Skeletal muscle satellite cell (primary cell): ENCODE data around the gene C15orf40. TPM values are rescaled to one million over a fixed set of nuclear protein-coding genes. Genes with fewer than 3 reads are reported as not detected.
"Not testable (repeated sequence)": the region's sequence is repeated elsewhere in the genome, so short reads cannot be mapped to it uniquely, and the experiment has no call there.

Experiments used
- H3K27me3 ChIP-seq: 2 replicates; pipeline ENCODE4 v1.7.0; 2013; ENCODE audit warnings: low read length; ENCODE audit not compliant: control insufficient read depth, insufficient read depth
- H3K36me3 ChIP-seq: 2 replicates; pipeline ENCODE4 v1.7.0; 2013; ENCODE audit warnings: mild to moderate bottlenecking, control low read depth, low read length; ENCODE audit not compliant: insufficient read depth
- H3K4me1 ChIP-seq: 2 replicates; pipeline ENCODE4 v1.7.0; 2013; ENCODE audit warnings: low read length; ENCODE audit not compliant: control insufficient read depth, insufficient read depth
- H3K4me2 ChIP-seq: 2 replicates; pipeline ENCODE4 v1.7.0; 2013; ENCODE audit warnings: mild to moderate bottlenecking, low read length
- H3K4me3 ChIP-seq: 2 replicates; pipeline ENCODE4 v1.7.0; 2013; ENCODE audit warnings: low read length
- H3K9ac ChIP-seq: 2 replicates; pipeline ENCODE4 v1.7.0; 2013; ENCODE audit warnings: mild to moderate bottlenecking, low read depth, low read length, moderate library complexity
- H3K9me3 ChIP-seq: replicated peaks from 2 replicates; pipeline ENCODE4 v1.7.0; 2013; ENCODE audit warnings: mild to moderate bottlenecking, control low read depth, low read length
- total RNA-seq: library from RNA; depleted of rRNA; stranded (reverse); fragments of >200 nt; gene quantifications from 2 replicates; pipeline ENCODE4 v1.2.3, GENCODE V29; 2012; rRNA removed

Gene C15orf40
- total RNA-seq, result 6.6 and 9.9 TPM in 2 replicates

- H3K4me2 ChIP-seq, result peak within 1 kb of the TSS; percentile 95
- peaks cover 31% of the 10 kb centered on the region for H3K36me3 ChIP-seq
- peak within 1 kb of the TSS; percentile 77 for H3K4me3 ChIP-seq
- peaks cover 19% of the 10 kb centered on the region for H3K4me1 ChIP-seq
- H3K27me3 ChIP-seq, result no peaks in the 10 kb centered on the region
- H3K9ac ChIP-seq, result peak within 1 kb of the TSS; percentile 88
- no peaks in the 10 kb centered on the region for H3K9me3 ChIP-seq
Observed at GRCh38 chr15:83011271-83012075, at the start of gene C15orf40. Gene C15orf40 (minus strand): TSS chr15:83011639. CDS start chr15:83011607, 32 bp downstream.

DNA sequence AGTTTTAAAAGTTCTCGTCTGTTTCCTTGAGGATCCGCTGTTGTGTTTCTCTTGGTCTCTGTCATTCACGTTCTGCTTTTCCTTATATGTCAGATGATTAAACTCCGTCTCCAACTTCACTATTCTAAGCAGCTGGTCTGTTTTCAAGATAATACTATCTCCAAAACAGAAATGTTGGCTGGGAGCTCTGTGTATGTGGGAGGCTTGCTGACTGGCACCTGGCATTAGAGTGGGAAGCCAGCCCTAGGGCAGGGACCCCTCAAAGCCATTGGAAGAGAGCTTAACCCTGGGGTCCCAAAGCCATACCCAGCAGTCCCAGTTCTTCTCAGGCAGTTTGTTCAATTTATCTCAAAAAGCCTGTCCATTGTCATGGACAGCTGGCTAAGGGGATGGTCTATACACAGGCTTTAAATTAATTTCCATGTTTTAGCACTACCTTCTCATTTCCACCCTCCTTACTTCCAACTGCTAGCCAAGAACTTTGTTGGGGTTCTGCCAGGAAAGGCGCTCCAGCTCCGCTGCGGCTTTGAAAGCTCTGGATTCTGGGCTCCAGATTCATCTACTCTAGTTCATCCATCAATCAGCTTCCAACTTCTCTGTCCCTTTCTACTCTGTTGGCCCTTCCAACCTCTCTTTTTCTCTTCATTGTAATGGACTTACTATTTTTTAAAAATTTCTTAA, 46.4 kb upstream of the C15orf40 start:
- H3K4me2 ChIP-seq, result no peak overlapping the region

DNA sequence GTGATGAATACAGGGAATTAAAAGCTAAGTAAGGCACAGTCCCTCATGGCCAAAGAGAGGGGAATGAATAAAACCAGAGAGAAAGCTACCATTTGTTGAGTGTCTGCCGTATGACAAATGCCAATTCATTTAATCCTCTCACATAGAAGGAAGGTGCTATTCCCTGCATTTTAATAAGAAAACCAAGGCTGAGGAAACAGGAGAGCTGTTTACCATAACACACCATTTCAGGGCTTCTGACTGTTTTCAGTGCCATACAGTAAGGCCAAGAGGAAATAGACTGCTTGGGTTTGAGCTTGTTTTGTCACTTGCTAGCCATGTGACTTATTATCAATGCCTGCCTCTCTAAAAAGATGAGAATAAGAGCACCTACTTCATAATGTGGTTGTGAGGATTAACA, 45.6 kb upstream of the C15orf40 start:
- H3K4me1 ChIP-seq, result peaks cover 21% of the 10 kb centered on the region
- H3K9me3 ChIP-seq, result no peaks in the 10 kb centered on the region
- no peaks in the 10 kb centered on the region for H3K27me3 ChIP-seq
- no peak overlapping the region for H3K9ac ChIP-seq
- peaks cover 21% of the 10 kb centered on the region for H3K36me3 ChIP-seq
- no peak overlapping the region for H3K4me2 ChIP-seq
- H3K4me3 ChIP-seq, result no peak overlapping the region

More for the DNA sequence above, 46.4 kb upstream of the C15orf40 start:
- Histone ChIP-seq H3K27me3 (no peaks in the 10 kb centered on the region), H3K4me3 (no peak overlapping the region), H3K9me3 (no peaks in the 10 kb centered on the region), H3K36me3 (peaks cover 17% of the 10 kb centered on the region), H3K4me1 (peaks cover 27% of the 10 kb centered on the region), H3K9ac (no peak overlapping the region)

DNA sequence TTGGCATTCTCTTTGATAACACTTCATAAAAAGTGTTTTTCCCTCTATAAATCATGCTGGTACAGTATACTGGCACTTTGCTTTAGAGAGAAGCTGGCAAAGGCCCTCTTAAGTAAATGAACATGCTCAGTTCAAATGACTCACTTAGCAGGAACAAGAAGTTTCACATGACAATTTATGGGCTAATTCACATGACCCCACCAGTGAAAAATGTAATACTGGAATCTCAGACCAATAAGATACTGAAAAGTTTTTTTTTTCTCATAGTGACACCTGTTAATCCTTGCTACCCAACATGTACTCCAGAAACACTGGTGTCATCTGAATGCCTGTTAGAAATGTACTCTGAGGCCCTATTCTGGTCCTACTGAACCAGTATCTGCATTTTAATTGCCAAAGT, 41.7 kb upstream of the C15orf40 start:
- Histone ChIP-seq H3K36me3 (peaks cover 37% of the 10 kb centered on the region), H3K4me2 (peak overlapping the region; percentile 41), H3K9me3 (no peaks in the 10 kb centered on the region), H3K4me1 (peaks cover 13% of the 10 kb centered on the region), H3K4me3 (no peak overlapping the region), H3K9ac (peak overlapping the region; percentile 29), H3K27me3 (no peaks in the 10 kb centered on the region)

DNA sequence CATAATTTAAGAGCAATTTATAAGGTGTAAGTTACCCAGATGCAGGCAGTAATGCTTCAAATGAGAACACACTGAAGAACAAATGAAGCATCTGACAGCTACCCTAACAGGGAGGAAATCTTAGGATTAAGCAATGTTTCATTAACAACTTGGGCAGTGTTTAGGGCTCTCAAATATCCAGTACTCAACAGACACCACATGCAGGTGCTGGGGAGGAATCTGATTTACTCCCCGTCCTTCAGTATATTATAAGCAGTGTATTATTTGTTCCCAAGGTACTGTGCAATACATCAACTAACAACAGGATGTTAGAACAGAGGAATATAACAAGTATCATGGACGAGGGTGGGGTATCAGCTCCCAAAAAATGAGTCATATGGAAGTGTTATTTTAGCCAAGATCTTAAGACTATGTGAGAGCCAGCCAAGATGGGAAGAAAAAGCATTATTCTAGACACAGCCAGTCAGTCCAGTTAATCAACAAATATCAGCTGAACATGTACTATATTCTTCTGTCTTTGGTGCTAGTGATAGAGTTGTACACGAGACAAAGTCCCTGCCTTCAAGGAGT, 35.2 kb upstream of the C15orf40 start:
- Histone ChIP-seq H3K4me3 (no peak overlapping the region), H3K4me1 (peaks cover 13% of the 10 kb centered on the region), H3K9ac (no peak overlapping the region), H3K9me3 (no peaks in the 10 kb centered on the region), H3K27me3 (no peaks in the 10 kb centered on the region), H3K4me2 (no peak overlapping the region), H3K36me3 (peaks cover 49% of the 10 kb centered on the region)

DNA sequence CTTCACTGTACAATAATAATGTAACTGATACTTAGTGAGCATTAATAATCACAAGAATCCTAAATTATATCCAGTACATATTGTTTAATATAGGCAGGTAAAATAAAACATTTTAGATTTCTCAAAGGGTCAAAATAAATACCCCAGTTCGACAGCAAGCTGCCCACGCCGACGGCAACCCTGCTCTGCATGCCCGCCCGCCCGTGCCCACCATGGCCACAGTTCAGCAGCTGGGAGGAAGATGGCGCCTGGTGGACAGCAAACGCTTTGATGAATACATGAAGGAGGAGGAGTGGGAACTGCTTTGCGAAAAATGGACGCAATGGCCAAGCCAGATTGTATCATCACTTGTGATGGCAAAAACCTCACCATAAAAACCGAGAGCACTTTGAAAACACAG, 32.7 kb upstream of the C15orf40 start:
- Histone ChIP-seq H3K4me2 (no peak overlapping the region), H3K9ac (no peak overlapping the region), H3K9me3 (no peaks in the 10 kb centered on the region), H3K4me3 (no peak overlapping the region), H3K27me3 (no peaks in the 10 kb centered on the region), H3K4me1 (peaks cover 13% of the 10 kb centered on the region), H3K36me3 (peaks cover 59% of the 10 kb centered on the region)

GRCh38 chr15:83039206-83039605, 27.8 kb upstream of the C15orf40 start:
- no peak overlapping the region for H3K9ac ChIP-seq
- H3K27me3 ChIP-seq, result no peaks in the 10 kb centered on the region
- no peaks in the 10 kb centered on the region for H3K4me1 ChIP-seq
- H3K4me2 ChIP-seq, result no peak overlapping the region
- H3K4me3 ChIP-seq, result no peak overlapping the region
- no peaks in the 10 kb centered on the region for H3K9me3 ChIP-seq
- H3K36me3 ChIP-seq, result peaks cover 37% of the 10 kb centered on the region

DNA sequence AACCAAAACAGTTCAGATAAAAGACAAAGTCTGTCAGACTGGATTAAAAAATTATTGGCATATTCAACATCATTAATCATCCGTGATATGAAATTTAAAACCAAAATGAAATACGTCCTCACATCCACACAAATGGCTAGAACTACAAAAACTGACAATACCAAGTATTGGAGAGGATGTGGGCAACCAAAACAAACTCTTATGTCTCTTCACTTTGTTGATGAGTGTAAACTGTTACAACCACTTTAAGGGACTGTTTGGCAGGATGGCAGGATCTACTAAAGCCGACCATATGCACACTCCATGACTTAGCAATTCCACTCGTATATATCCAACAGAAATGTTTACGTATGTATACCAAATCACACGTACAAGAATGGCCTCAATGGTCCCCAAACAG, 24.8 kb upstream of the C15orf40 start:
- no peaks in the 10 kb centered on the region for H3K27me3 ChIP-seq

GRCh38 chr15:83031234-83031633, 19.8 kb upstream of the C15orf40 start:
- peaks cover 42% of the 10 kb centered on the region for H3K36me3 ChIP-seq
- H3K4me3 ChIP-seq, H3K9ac ChIP-seq, H3K4me2 ChIP-seq, H3K4me1 ChIP-seq, H3K9me3 ChIP-seq, H3K27me3 ChIP-seq: not testable (repeated sequence)

More for the DNA sequence above, 24.8 kb upstream of the C15orf40 start:
- no peaks in the 10 kb centered on the region for H3K9me3 ChIP-seq
- H3K9ac ChIP-seq, result no peak overlapping the region
- H3K4me3 ChIP-seq, result no peak overlapping the region
- H3K4me2 ChIP-seq, result no peak overlapping the region
- peaks cover 32% of the 10 kb centered on the region for H3K36me3 ChIP-seq
- no peaks in the 10 kb centered on the region for H3K4me1 ChIP-seq

GRCh38 chr15:83030021-83030420, 18.6 kb upstream of the C15orf40 start:
- Histone ChIP-seq H3K4me1 (no peaks in the 10 kb centered on the region), H3K36me3 (peaks cover 41% of the 10 kb centered on the region), H3K4me2 (no peak overlapping the region), H3K4me3 (no peak overlapping the region), H3K9me3 (no peaks in the 10 kb centered on the region), H3K27me3 (no peaks in the 10 kb centered on the region), H3K9ac (no peak overlapping the region)

DNA sequence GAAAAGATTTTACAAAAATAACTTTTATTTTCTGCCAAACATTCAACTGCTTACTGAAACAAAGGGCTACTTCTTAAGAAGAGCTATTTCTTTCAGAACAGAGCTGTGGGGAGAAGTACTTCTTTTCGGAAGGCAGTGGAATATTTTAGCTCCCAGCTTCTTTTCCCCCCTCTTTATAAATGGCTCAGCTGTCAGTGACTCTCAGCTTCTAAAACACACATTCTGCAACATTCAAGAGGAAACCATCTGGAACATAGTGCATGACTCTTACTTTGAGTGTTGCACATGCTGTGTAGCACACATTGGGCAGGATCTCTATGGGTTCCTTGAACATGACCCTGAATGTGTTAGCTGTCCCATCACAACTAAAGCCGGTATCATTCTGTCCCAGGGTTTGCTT, 7.0 kb upstream of the C15orf40 start:
- H3K9me3 ChIP-seq, result no peaks in the 10 kb centered on the region
- no peaks in the 10 kb centered on the region for H3K27me3 ChIP-seq
- H3K4me2 ChIP-seq, result no peak overlapping the region
- peaks cover 39% of the 10 kb centered on the region for H3K36me3 ChIP-seq
- peaks cover 4% of the 10 kb centered on the region for H3K4me1 ChIP-seq
- no peak overlapping the region for H3K9ac ChIP-seq
- no peak overlapping the region for H3K4me3 ChIP-seq
